Measurements from ENCODE around the gene TMEM131L. TPM values are rescaled to one million over a fixed set of nuclear protein-coding genes. Genes with fewer than 3 reads are reported as not detected.

The TMEM131L gene
- polyA plus RNA-seq, 2 of the 4 experiments (the other 2 are of a cell fraction), result 3.4 to 5.0 TPM

- WGBS (ENCODE audit: missing lambda C conversion rate), result 80% methylated on average over 1 of the region's 3 CpGs
- TF ChIP-seq PBX3 (IDR thresholded peaks at IDR 0.05) (no peak), MAFK (IDR thresholded peaks at IDR 0.05; ENCODE audit: partially characterized antibody) (no peak), ZNF302 (CRISPR knock-in tag; IDR thresholded peaks at IDR 0.05) (no peak), EHF (CRISPR knock-in tag; IDR thresholded peaks at IDR 0.05) (no peak), HOXB5 (CRISPR knock-in tag; IDR thresholded peaks at IDR 0.05) (no peak), CBX2 (IDR thresholded peaks at IDR 0.05; ENCODE audit: borderline replicate concordance, low read depth) (no peak), CHD4 (IDR thresholded peaks at IDR 0.05; ENCODE audit: borderline replicate concordance) (no peak), RNF2 (IDR thresholded peaks at IDR 0.05; ENCODE audit: borderline replicate concordance, low read depth) (no peak), ZC3H11A (IDR thresholded peaks at IDR 0.05) (no peak), NR3C1 (IDR thresholded peaks at IDR 0.05) (no peak), NPAS2 (CRISPR knock-in tag; IDR thresholded peaks at IDR 0.05; ENCODE audit: borderline replicate concordance) (no peak), ATOH8 (CRISPR knock-in tag; IDR thresholded peaks at IDR 0.05; ENCODE audit: low read depth) (no peak), HOXB13 (CRISPR knock-in tag; IDR thresholded peaks at IDR 0.05; ENCODE audit: low read depth) (no peak), BHLHE40 (IDR thresholded peaks at IDR 0.05; ENCODE audit: low read depth, low read length) (no peak)
- no peaks in the 10 kb centered on the region for H3K4me1 ChIP-seq
- FAIRE-seq (no peak), DNase-seq (ENCODE audit: low read depth in 1 of 2, low spot score in 1 of 2) (no peak), ATAC-seq (no peak)
- H3K27ac ChIP-seq, result no peak overlapping the region
- H3K4me2 ChIP-seq, result no peak overlapping the region
- CTCF ChIA-PET, result no interaction called here
- H3K9me3 ChIP-seq, result no peaks in the 10 kb centered on the region
- POLR2A ChIA-PET, result no interaction called here
- H3K4me3 ChIP-seq, result no peak overlapping the region
Measured at GRCh38 chr4:153638999-153639398, 172.8 kb downstream of the TMEM131L start.

- Histone ChIP-seq H3K4me3 (no peak overlapping the region), H3K4me1 (no peaks in the 10 kb centered on the region), H3K9me3 (no peaks in the 10 kb centered on the region), H3K4me2 (no peak overlapping the region), H3K27ac (no peak overlapping the region)
- ATAC-seq (no peak; a peak in 1 of 6 replicates), FAIRE-seq (no peak), DNase-seq (ENCODE audit: low read depth in 1 of 2, low spot score in 1 of 2) (no peak)
- WGBS (ENCODE audit: missing lambda C conversion rate), result 88% methylated on average over 23 of the region's 23 CpGs
- TF ChIP-seq HMGXB4 (CRISPR knock-in tag; IDR thresholded peaks at IDR 0.05; ENCODE audit: borderline replicate concordance) (no peak), ZFP36 (IDR thresholded peaks at IDR 0.05; ENCODE audit: borderline replicate concordance, partially characterized antibody) (no peak), ZSCAN20 (CRISPR knock-in tag; IDR thresholded peaks at IDR 0.05) (no peak), HOXB5 (CRISPR knock-in tag; IDR thresholded peaks at IDR 0.05) (no peak), EHMT2 (IDR thresholded peaks at IDR 0.05; ENCODE audit: low read depth) (no peak), RNF2 (IDR thresholded peaks at IDR 0.05; ENCODE audit: borderline replicate concordance, low read depth) (no peak), CHD4 (IDR thresholded peaks at IDR 0.05; ENCODE audit: borderline replicate concordance) (no peak), EHF (CRISPR knock-in tag; IDR thresholded peaks at IDR 0.05) (no peak), ZC3H11A (IDR thresholded peaks at IDR 0.05) (no peak), RCOR1 (IDR thresholded peaks at IDR 0.05; ENCODE audit: low read depth, low read length) (no peak), CBX2 (IDR thresholded peaks at IDR 0.05; ENCODE audit: borderline replicate concordance, low read depth) (no peak), REST (IDR thresholded peaks at IDR 0.05) (no peak), ZNF302 (CRISPR knock-in tag; IDR thresholded peaks at IDR 0.05) (no peak), ATOH8 (CRISPR knock-in tag; IDR thresholded peaks at IDR 0.05; ENCODE audit: low read depth) (no peak), NFE2L2 (conservative IDR thresholded peaks at IDR 0.05; ENCODE audit: low read length) (no peak), CEBPB (IDR thresholded peaks at IDR 0.05) (no peak), POLR2AphosphoS2 (conservative IDR thresholded peaks at IDR 0.05; ENCODE audit: low read length) (no peak), FOSB (CRISPR knock-in tag; IDR thresholded peaks at IDR 0.05) (no peak)
- POLR2A ChIA-PET, result no interaction called here
- CTCF ChIA-PET, result interaction anchor here (1.2 kb wide), 1 partner anchor 110 kb away, joined by 5 read pairs; no protein-coding TSS in a partner anchor
Measured at GRCh38 chr4:153639833-153640802, 174.0 kb downstream of the TMEM131L start.

All from A549 (cell line).